Left colon (tissue), 2 donors: ENCODE measurements around the gene SEPTIN10. TPM values are rescaled to one million over a fixed set of nuclear protein-coding genes. Genes with fewer than 3 reads are reported as not detected.

Experiments used
- total RNA-seq, 2 donors: library from RNA; stranded (reverse); fragmentation: NEBNext Ultra II Directional; extraction: Animal tissue kit (Norgen Biotek cat#: 25700); gene quantifications; one replicate each; pipeline ENCODE4 v1.2.1, GENCODE V29; 2021
- donor health status: DM: no; HTN: no; CAD: no.
- donor health status: DM: yes; HTN: yes; CAD: no.

The SEPTIN10 gene
- total RNA-seq, 2 donors from 2014 or later: 77.1 to 80.8 TPM

Other genes with a start within 250 kb of the SEPTIN10 start
- gene SOWAHC, start 398 bp upstream of the SEPTIN10 start, total RNA-seq: 10 to 100 TPM; 42.4 to 55.8 TPM
- gene RGPD5, start 180.3 kb upstream of the SEPTIN10 start, total RNA-seq: 10 to 100 TPM; 23.6 to 38.2 TPM